Measurements from ENCODE around the gene CPEB3.

The CPEB3 gene

GRCh38 chr10:92126100-92126650 lies 164.7 kb downstream of the CPEB3 start:
- TF ChIP-seq, protein P1, sequence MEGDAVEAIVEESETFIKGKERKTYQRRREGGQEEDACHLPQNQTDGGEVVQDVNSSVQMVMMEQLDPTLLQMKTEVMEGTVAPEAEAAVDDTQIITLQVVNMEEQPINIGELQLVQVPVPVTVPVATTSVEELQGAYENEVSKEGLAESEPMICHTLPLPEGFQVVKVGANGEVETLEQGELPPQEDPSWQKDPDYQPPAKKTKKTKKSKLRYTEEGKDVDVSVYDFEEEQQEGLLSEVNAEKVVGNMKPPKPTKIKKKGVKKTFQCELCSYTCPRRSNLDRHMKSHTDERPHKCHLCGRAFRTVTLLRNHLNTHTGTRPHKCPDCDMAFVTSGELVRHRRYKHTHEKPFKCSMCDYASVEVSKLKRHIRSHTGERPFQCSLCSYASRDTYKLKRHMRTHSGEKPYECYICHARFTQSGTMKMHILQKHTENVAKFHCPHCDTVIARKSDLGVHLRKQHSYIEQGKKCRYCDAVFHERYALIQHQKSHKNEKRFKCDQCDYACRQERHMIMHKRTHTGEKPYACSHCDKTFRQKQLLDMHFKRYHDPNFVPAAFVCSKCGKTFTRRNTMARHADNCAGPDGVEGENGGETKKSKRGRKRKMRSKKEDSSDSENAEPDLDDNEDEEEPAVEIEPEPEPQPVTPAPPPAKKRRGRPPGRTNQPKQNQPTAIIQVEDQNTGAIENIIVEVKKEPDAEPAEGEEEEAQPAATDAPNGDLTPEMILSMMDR (IDR thresholded peaks at IDR 0.05; ENCODE audit: low read depth, low read length, missing control alignments), result no peak
- no peak overlapping the region for H3K4me3 ChIP-seq (ENCODE audit: low read depth, low read length)
- no peak for DNase-seq (ENCODE audit: low read depth)

DNA sequence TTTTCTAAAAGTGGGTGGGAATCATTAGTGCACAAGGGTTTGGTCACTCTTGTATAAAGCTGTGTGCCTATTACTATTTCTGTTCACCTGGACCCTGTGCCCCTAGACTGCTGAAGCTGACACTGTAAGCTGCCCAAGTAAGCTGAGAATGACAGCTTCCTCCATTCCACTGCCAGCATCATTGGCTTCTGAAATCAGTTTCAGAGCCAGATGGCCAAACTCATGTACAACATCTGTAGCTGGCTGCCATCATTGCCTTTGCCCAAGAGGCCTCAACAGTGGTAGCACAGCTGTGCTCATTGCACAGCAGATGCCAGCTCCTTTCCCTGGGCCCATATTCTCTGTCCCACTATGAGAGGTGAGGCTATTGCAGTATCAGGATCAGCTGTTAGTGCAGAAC lies 165.7 kb downstream of the CPEB3 start:
- DNase-seq (ENCODE audit: low read depth), result no peak
- TF ChIP-seq, protein P1 (IDR thresholded peaks at IDR 0.05; ENCODE audit: low read depth, low read length, missing control alignments), result no peak
- H3K4me3 ChIP-seq (ENCODE audit: low read depth, low read length), result no peak overlapping the region

GRCh38 chr10:92124616-92125143 lies 166.2 kb downstream of the CPEB3 start:
- no peak overlapping the region for H3K4me3 ChIP-seq (ENCODE audit: low read depth, low read length)
- TF ChIP-seq, protein P1 (IDR thresholded peaks at IDR 0.05; ENCODE audit: low read depth, low read length, missing control alignments), result no peak
- no peak for DNase-seq (ENCODE audit: low read depth)

DNA sequence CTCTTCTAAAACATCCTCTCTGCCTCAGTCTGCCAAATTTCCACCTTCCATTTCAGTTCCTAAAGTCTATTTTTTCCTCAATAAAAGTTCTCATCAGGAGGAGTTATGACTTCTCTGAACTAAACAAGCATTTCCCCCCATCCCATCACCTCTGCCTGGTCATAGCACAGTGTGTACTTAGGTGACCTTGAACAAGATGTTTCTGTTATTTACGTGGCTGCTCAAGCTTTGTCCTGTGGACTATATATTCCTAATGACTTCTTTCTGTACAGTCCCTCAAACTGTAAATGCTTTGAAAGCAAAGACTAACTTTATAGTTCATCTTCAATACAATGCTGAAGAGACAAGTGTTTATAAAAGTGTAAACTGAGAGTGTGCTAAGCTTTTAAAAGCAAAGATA lies 166.9 kb downstream of the CPEB3 start:
- TF ChIP-seq, protein P1 (IDR thresholded peaks at IDR 0.05; ENCODE audit: low read depth, low read length, missing control alignments), result no peak
- no peak for DNase-seq (ENCODE audit: low read depth)
- H3K4me3 ChIP-seq (ENCODE audit: low read depth, low read length), result no peak overlapping the region

DNA sequence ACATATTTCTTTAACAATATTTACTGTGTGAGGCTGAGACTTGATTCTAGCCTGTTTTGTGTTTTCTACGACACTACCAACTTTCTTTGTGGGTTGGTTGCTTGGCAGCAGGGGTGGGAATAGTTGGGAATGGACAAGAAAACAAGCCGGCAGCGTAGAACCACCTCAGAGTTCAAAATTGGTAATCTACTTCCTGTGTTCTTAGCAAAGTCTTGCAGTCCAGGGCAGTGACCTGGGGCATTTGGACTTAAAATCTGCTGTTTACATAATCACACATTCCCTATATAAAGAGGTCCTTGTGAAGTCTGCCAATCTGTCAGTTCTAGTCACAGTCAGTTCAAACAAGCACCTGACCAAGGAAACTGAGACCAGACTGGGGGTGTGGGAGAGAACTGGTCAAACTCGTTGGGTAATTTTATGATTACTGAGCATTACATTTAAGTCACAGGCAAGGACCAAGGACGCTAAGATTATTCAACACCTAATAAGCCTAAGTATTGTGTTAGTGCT lies 167.9 kb downstream of the CPEB3 start:
- DNase-seq (ENCODE audit: low read depth), result no peak
- H3K4me3 ChIP-seq (ENCODE audit: low read depth, low read length), result no peak overlapping the region
- TF ChIP-seq, protein P1 (IDR thresholded peaks at IDR 0.05; ENCODE audit: low read depth, low read length, missing control alignments), result no peak

- DNase-seq (ENCODE audit: low read depth), result no peak
- TF ChIP-seq, protein P1 (IDR thresholded peaks at IDR 0.05; ENCODE audit: low read depth, low read length, missing control alignments), result no peak
- no peak overlapping the region for H3K4me3 ChIP-seq (ENCODE audit: low read depth, low read length)
These were observed 169.0 kb downstream of the CPEB3 start for GRCh38 chr10:92121686-92122492.

All from GM12864 (cell line).